PFSK-1 (cell line): ENCODE measurements around the gene MGST2.

Experiments
- POLR2AphosphoS5 ChIP-seq: IDR thresholded peaks from 2 replicates; pipeline ENCODE4 v1.6.1; 2012; ENCODE audit warnings: low read depth, mild to moderate bottlenecking, control low read depth, low read length, moderate library complexity
- REST ChIP-seq, 2 experiments: IDR thresholded peaks; 2 replicates each; pipeline versions ENCODE4 v1.6.1 to v1.8.0; 2011 to 2012; ENCODE audit warnings: low read depth in 2 of 2, low read length in 2 of 2, control low read depth in 1 of 2, inconsistent platforms in 1 of 2, mild to moderate bottlenecking in 1 of 2, moderate library complexity in 1 of 2; ENCODE audit not compliant: insufficient read depth in 1 of 2
- SIN3A ChIP-seq: IDR thresholded peaks from 2 replicates; pipeline ENCODE4 v1.6.1; 2012; ENCODE audit warnings: mild to moderate bottlenecking, low read length, moderate library complexity, borderline replicate concordance; ENCODE audit not compliant: insufficient read depth
- TAF1 ChIP-seq: IDR thresholded peaks from 2 replicates; pipeline ENCODE4 v1.6.1; 2012; ENCODE audit warnings: low read length, control low read depth, borderline replicate concordance; ENCODE audit not compliant: insufficient read depth

- TF ChIP-seq REST (IDR thresholded peaks at IDR 0.05; ENCODE audit: insufficient read depth in 1 of 2, low read depth in 2 of 2, low read length in 2 of 2) (no peak), POLR2AphosphoS5 (no peak), SIN3A (no peak), TAF1 (no peak)
Measured at GRCh38 chr4:139630126-139630495, 35.5 kb upstream of the MGST2 start.
